BLaER1 (cell line): Measurements from ENCODE around the gene FNDC10.
A peak's percentile ranks its signal among the peaks of the same experiment; 100 is the strongest.
"Not testable (repeated sequence)": the region's sequence is repeated elsewhere in the genome, so short reads cannot be mapped to it uniquely, and the experiment has no call there.

Experiments
- H3K27ac ChIP-seq: shearing (Covaris generic); formaldehyde crosslinking; 2 replicates; pipeline ENCODE4 v1.8.1; 2022
- H3K27me3 ChIP-seq: shearing (Covaris generic); formaldehyde crosslinking; 2 replicates; pipeline ENCODE4 v1.8.1; 2022
- H3K36me3 ChIP-seq: shearing (Covaris generic); formaldehyde crosslinking; 2 replicates; pipeline ENCODE4 v1.8.1; 2022
- H3K4me1 ChIP-seq: shearing (Covaris generic); formaldehyde crosslinking; 2 replicates; pipeline ENCODE4 v1.8.1; 2022
- H3K4me2 ChIP-seq: shearing (Covaris generic); formaldehyde crosslinking; 2 replicates; pipeline ENCODE4 v1.8.1; 2022
- H3K4me3 ChIP-seq: shearing (Covaris generic); formaldehyde crosslinking; 2 replicates; pipeline ENCODE4 v1.8.1; 2022
- H3K9ac ChIP-seq: shearing (Covaris generic); formaldehyde crosslinking; 2 replicates; pipeline ENCODE4 v1.8.1; 2022
- H3K9me3 ChIP-seq: shearing (Covaris generic); formaldehyde crosslinking; 2 replicates; pipeline ENCODE4 v1.8.1; 2022
- H4K20me1 ChIP-seq: shearing (Covaris generic); formaldehyde crosslinking; 2 replicates; pipeline ENCODE4 v1.8.1; 2022
- Cebpa-rat ChIP-seq: shearing (Covaris generic); IDR thresholded peaks from 2 replicates; pipeline ENCODE4 v1.8.1; 2022

The FNDC10 gene

GRCh38 chr1:1565340-1565739 lies 34.6 kb downstream of the FNDC10 start:
- H3K4me3 ChIP-seq = no peak overlapping the region
- H3K4me2 ChIP-seq = no peak overlapping the region
- H3K27me3 ChIP-seq = no peaks in the 10 kb centered on the region
- H3K4me1 ChIP-seq = peaks cover 40% of the 10 kb centered on the region
- H3K9ac ChIP-seq = no peak overlapping the region
- H3K36me3 ChIP-seq = peaks cover 97% of the 10 kb centered on the region
- H3K27ac ChIP-seq = no peak overlapping the region
- no peaks in the 10 kb centered on the region for H3K9me3 ChIP-seq
- TF ChIP-seq Cebpa-rat = no peak
- H4K20me1 ChIP-seq = peaks cover 100% of the 10 kb centered on the region

- H4K20me1 ChIP-seq = peaks cover 100% of the 10 kb centered on the region
- H3K4me2 ChIP-seq = no peak overlapping the region; the same call in 1 of the 2 replicates
- H3K36me3 ChIP-seq = peaks cover 97% of the 10 kb centered on the region
- H3K4me1 ChIP-seq = peaks cover 36% of the 10 kb centered on the region
- H3K27ac ChIP-seq = no peak overlapping the region
- TF ChIP-seq Cebpa-rat = no peak
- H3K4me3 ChIP-seq = no peak overlapping the region
- H3K9ac ChIP-seq = no peak overlapping the region
- H3K9me3 ChIP-seq = no peaks in the 10 kb centered on the region
- H3K27me3 ChIP-seq = no peaks in the 10 kb centered on the region
Measured at GRCh38 chr1:1564268-1564667, 35.7 kb downstream of the FNDC10 start.

GRCh38 chr1:1563688-1564087 lies 36.2 kb downstream of the FNDC10 start:
- H3K27me3 ChIP-seq = no peaks in the 10 kb centered on the region
- H3K36me3 ChIP-seq = peaks cover 97% of the 10 kb centered on the region
- H3K4me1 ChIP-seq = peaks cover 36% of the 10 kb centered on the region
- no peak overlapping the region for H3K27ac ChIP-seq
- H4K20me1 ChIP-seq = peaks cover 100% of the 10 kb centered on the region
- no peaks in the 10 kb centered on the region for H3K9me3 ChIP-seq
- H3K9ac ChIP-seq = peak overlapping the region; percentile 64; the same call in 1 of the 2 replicates
- H3K4me3 ChIP-seq = no peak overlapping the region
- TF ChIP-seq Cebpa-rat = no peak
- peak overlapping the region; percentile 54; the same call in 1 of the 2 replicates for H3K4me2 ChIP-seq

GRCh38 chr1:1562556-1563195 lies 37.3 kb downstream of the FNDC10 start:
- Histone ChIP-seq H3K4me2 (peak overlapping the region; percentile 54), H4K20me1 (peaks cover 100% of the 10 kb centered on the region), H3K9ac (peak overlapping the region; percentile 64), H3K9me3 (no peaks in the 10 kb centered on the region), H3K4me1 (peaks cover 36% of the 10 kb centered on the region), H3K4me3 (no peak overlapping the region), H3K36me3 (peaks cover 97% of the 10 kb centered on the region), H3K27ac (0 out of 2 replicates have a peak overlapping the region, but pooled peaks have one; percentile 30), H3K27me3 (no peaks in the 10 kb centered on the region)
- no peak for TF ChIP-seq Cebpa-rat

- Histone ChIP-seq H3K9me3 (no peaks in the 10 kb centered on the region), H3K9ac (0 out of 2 replicates have a peak overlapping the region, but pooled peaks have one; percentile 64), H3K4me1 (peaks cover 36% of the 10 kb centered on the region), H3K27ac (peak overlapping the region; percentile 18; the same call in 1 of the 2 replicates), H3K36me3 (peaks cover 96% of the 10 kb centered on the region), H3K4me2 (peak overlapping the region; percentile 54; the same call in 1 of the 2 replicates), H3K4me3 (no peak overlapping the region), H4K20me1 (peaks cover 99% of the 10 kb centered on the region), H3K27me3 (no peaks in the 10 kb centered on the region)
- TF ChIP-seq Cebpa-rat = no peak
Measured at GRCh38 chr1:1561801-1562470, 38.0 kb downstream of the FNDC10 start.

- H4K20me1 ChIP-seq = peaks cover 99% of the 10 kb centered on the region
- H3K4me3 ChIP-seq = no peak overlapping the region
- no peak overlapping the region for H3K9ac ChIP-seq
- H3K9me3 ChIP-seq = no peaks in the 10 kb centered on the region
- peaks cover 96% of the 10 kb centered on the region for H3K36me3 ChIP-seq
- no peak overlapping the region for H3K4me2 ChIP-seq
- H3K4me1 ChIP-seq = peaks cover 41% of the 10 kb centered on the region
- H3K27ac ChIP-seq = no peak overlapping the region
- no peaks in the 10 kb centered on the region for H3K27me3 ChIP-seq
- no peak for TF ChIP-seq Cebpa-rat
Measured at GRCh38 chr1:1560178-1560577, 39.8 kb downstream of the FNDC10 start.

GRCh38 chr1:1559066-1559465 lies 40.9 kb downstream of the FNDC10 start:
- Histone ChIP-seq H3K36me3 (peaks cover 89% of the 10 kb centered on the region), H3K4me3 (no peak overlapping the region), H4K20me1 (peaks cover 99% of the 10 kb centered on the region), H3K27ac (no peak overlapping the region), H3K4me2 (no peak overlapping the region), H3K27me3 (no peaks in the 10 kb centered on the region), H3K9me3 (no peaks in the 10 kb centered on the region), H3K9ac (no peak overlapping the region), H3K4me1 (peaks cover 45% of the 10 kb centered on the region)
- no peak for TF ChIP-seq Cebpa-rat

GRCh38 chr1:1558591-1558990 lies 41.3 kb downstream of the FNDC10 start:
- Histone ChIP-seq H3K27me3 (no peaks in the 10 kb centered on the region), H3K9me3 (no peaks in the 10 kb centered on the region), H3K4me2 (no peak overlapping the region), H3K4me1 (peaks cover 40% of the 10 kb centered on the region), H4K20me1 (peaks cover 99% of the 10 kb centered on the region), H3K4me3 (no peak overlapping the region), H3K36me3 (peaks cover 85% of the 10 kb centered on the region), H3K27ac (no peak overlapping the region), H3K9ac (no peak overlapping the region)
- no peak for TF ChIP-seq Cebpa-rat

GRCh38 chr1:1557688-1558087 lies 42.2 kb downstream of the FNDC10 start:
- H3K4me3 ChIP-seq, H3K9ac ChIP-seq, H3K27me3 ChIP-seq, H3K27ac ChIP-seq, H3K4me2 ChIP-seq, H3K9me3 ChIP-seq: not testable (repeated sequence)
- H3K36me3 ChIP-seq = peaks cover 76% of the 10 kb centered on the region
- peaks cover 98% of the 10 kb centered on the region for H4K20me1 ChIP-seq
- H3K4me1 ChIP-seq = peaks cover 31% of the 10 kb centered on the region

- Histone ChIP-seq H3K36me3 (peaks cover 75% of the 10 kb centered on the region), H4K20me1 (peaks cover 98% of the 10 kb centered on the region), H3K4me1 (peaks cover 28% of the 10 kb centered on the region)
- H3K27me3 ChIP-seq, H3K4me3 ChIP-seq, H3K9me3 ChIP-seq, H3K4me2 ChIP-seq, H3K27ac ChIP-seq, H3K9ac ChIP-seq: not testable (repeated sequence)
Measured at GRCh38 chr1:1556961-1557360, 43.0 kb downstream of the FNDC10 start.
